Activated CD4-positive, CD25-positive, alpha-beta regulatory T cell treated with anti-CD3 and anti-CD28 coated beads, Interleukin-2, amount 50 U/mL, for 24 hours (primary cell): ENCODE measurements around the gene TBKBP1.

Source experiments
- ATAC-seq, 2 donors: fragments of 150-1000 bp; cut with Tn5 transposase; one replicate each; pipeline ENCODE4 v1.10.0; 2021; ENCODE audit warnings: mild to moderate bottlenecking in 1 of 2, moderate library complexity in 1 of 2

TBKBP1 gene, protein sequence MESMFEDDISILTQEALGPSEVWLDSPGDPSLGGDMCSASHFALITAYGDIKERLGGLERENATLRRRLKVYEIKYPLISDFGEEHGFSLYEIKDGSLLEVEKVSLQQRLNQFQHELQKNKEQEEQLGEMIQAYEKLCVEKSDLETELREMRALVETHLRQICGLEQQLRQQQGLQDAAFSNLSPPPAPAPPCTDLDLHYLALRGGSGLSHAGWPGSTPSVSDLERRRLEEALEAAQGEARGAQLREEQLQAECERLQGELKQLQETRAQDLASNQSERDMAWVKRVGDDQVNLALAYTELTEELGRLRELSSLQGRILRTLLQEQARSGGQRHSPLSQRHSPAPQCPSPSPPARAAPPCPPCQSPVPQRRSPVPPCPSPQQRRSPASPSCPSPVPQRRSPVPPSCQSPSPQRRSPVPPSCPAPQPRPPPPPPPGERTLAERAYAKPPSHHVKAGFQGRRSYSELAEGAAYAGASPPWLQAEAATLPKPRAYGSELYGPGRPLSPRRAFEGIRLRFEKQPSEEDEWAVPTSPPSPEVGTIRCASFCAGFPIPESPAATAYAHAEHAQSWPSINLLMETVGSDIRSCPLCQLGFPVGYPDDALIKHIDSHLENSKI

GRCh38 chr17:47693731-47694580 is at the start of gene TBKBP1:
Gene TBKBP1, plus strand, starts transcription at chr17:47694161. Its CDS starts 1,952 bp downstream, at chr17:47696113.
- ATAC-seq: peak; percentile 34 to 37

DNA sequence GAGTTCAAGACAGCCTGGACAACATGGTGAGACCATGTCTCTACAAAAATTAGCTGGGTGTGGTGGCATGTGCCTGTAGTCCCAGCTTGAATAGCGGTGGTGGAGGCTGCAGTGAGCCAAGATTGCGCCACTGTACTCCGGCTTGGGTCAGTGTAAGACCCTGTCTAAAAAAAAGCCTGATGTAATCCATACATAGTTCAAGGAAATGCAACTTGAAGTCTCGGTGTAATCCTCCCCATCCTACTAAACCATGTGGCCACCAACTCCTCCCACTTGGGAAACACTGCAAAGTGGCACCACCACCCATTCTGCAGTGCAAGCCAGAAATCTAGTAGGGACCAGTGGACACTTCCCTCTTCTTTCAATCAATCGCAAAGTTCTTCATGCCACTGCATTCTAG is 49.6 kb upstream of the TBKBP1 start:
- no peak for ATAC-seq

- ATAC-seq: peak; percentile 84 to 89
Measured at GRCh38 chr17:47649153-47649971, 44.6 kb upstream of the TBKBP1 start, which contains the start of gene KPNB1. Gene KPNB1, plus strand, starts transcription at chr17:47649919. Its CDS starts 326 bp downstream, at chr17:47650245.

DNA sequence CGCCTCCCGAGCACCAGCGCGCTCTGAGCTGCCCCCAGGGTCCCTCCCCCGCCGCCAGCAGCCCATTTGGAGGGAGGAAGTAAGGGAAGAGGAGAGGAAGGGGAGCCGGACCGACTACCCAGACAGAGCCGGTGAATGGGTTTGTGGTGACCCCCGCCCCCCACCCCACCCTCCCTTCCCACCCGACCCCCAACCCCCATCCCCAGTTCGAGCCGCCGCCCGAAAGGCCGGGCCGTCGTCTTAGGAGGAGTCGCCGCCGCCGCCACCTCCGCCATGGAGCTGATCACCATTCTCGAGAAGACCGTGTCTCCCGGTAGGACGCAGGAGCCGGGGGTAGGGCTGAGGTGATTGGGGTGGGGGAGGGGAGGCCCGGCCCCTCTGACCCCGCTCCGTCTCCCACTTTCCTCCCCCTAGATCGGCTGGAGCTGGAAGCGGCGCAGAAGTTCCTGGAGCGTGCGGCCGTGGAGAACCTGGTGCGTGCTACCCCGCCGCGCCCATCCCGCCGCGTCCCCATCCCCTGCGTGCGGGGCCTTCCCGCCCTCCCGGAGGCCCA is 43.9 kb upstream of the TBKBP1 start:
- ATAC-seq: peak; percentile 2 to 4

DNA sequence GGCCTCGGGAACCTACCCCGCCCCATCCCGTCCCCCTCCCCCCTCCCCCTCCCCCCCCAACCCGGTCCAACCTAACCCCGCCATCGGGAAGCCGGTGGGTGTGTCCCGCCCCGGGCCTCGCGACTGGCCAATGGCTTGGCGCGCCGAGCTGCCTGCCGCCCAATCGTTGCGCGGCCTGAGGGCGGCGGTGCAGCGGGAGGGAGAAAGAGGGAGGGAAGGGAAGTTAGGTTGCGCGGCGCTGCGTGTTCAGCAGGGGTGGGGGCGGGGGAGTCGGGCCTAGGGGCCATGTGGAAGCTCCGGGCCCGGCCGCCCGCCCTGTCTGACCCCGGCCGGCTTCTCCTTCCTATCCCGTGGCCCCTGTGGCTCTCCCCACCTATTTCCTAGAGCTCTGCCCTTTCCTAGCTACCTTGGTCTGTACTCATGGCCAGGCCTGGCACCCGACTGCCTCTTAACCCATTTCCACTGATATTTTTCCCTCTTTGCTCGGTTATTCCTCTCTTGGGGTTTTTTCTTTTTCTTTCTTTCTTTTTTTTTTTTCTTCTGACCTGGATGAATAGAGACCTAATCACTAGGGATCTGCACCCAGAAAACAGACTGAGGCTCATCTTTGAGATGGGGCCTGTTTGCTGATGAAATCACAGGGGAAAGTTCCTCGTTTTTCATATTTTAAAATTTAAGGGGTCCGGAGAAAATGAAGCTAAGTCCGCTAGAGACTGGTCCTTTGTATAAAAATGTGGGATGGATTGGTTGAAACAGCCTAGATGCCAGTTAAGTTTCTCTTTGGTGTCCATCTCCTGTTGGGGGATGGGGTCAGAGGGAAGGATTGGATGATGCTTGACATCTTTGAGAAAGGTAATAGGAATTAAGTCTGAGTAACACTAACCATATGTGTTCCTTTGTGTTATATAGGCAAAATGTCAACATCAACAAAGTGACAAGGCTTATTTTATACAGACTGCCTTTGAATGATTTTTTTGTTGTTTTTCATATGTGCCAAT is 43.1 kb upstream of the TBKBP1 start:
- peak; percentile 51 to 56 for ATAC-seq

DNA sequence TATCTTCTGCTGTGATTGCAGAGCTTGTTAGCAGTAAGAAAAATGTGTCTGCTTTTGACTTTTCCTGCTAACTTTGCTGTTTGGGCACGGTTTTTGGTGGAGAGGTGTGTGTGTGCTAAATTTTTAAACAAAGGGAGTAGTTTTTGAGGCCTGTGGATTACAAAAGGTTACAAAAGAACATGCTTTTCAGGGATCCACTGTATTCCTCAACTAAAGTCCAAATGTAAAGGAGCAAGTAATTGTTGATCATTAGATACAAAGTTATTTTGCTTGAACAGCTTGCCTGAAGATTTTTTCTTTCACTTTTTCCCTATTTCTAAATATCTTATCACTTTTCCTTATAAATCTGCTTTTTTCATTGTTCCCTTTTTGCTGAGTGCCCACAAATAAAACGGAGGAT is 42.3 kb upstream of the TBKBP1 start:
- no peak for ATAC-seq

- no peak for ATAC-seq
Measured at GRCh38 chr17:47652570-47652969, 41.4 kb upstream of the TBKBP1 start.

DNA sequence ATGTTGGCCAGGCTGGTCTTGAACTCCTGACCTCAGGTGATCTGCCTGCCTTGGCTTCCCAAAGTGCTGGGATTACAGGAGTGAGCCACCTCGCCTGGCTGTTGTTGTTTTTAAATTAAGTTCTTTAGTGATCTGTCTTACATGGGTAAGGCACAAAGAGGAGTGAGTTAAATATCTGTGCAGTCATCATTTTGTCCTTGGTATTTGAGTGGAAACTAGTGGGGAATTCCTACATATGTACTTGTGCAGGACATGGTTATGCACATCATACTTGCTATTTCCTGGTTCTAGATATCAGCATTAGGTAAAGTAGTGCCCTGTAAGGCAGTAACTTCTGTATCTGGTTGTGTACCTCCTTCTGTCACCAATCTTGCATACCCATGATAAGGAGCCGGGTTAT is 40.5 kb upstream of the TBKBP1 start:
- ATAC-seq: no peak

GRCh38 chr17:47654991-47655390 is 39.0 kb upstream of the TBKBP1 start:
- no peak for ATAC-seq

DNA sequence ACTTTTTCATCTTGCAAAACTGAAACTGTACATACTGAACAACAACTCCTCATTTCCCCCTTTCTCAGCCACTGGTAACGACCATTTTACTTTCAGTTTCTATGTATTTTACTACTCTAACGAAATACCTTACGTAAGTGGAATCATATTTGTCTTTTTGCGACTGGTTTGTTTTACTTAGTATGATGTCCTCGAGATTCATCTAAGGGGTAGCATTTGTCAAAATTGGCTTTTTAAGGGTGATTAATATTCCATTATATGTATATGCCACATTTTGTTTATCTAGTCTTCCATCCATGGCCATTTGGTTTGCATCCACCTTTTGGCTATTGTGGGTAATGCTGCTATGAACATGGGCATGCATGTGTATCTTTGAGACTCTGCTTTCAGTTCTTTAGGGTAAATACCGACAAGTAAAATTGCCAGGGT is 33.9 kb upstream of the TBKBP1 start:
- ATAC-seq: peak; percentile 83 to 86

- peak; percentile 58 to 62 for ATAC-seq
Measured at GRCh38 chr17:47663912-47664623, 29.9 kb upstream of the TBKBP1 start.

- ATAC-seq: no peak
Measured at GRCh38 chr17:47664624-47664941, 29.4 kb upstream of the TBKBP1 start.

DNA sequence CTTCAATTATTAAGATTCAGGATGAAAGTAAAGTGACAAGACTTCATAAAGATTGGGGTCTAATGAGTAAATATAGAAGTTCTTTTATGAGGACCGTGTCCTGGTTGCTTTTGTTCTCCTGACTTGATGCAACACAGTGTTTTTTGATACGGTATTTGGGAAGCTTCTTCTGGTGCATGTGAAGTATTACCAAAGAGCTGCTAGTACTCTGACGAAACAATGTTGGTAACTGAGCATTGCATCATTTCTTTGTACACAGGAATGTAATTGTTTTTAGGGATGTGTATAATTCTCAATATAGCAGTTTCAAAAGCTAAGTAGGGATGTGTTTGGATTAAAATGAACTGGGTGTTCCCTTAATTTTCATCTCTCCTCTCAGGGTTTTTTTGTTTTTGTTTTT is 28.3 kb upstream of the TBKBP1 start:
- ATAC-seq: no peak

GRCh38 chr17:47669081-47669480 is 24.9 kb upstream of the TBKBP1 start:
- ATAC-seq: no peak

GRCh38 chr17:47670064-47670463 is 23.9 kb upstream of the TBKBP1 start:
- peak; percentile 69 to 79 for ATAC-seq

DNA sequence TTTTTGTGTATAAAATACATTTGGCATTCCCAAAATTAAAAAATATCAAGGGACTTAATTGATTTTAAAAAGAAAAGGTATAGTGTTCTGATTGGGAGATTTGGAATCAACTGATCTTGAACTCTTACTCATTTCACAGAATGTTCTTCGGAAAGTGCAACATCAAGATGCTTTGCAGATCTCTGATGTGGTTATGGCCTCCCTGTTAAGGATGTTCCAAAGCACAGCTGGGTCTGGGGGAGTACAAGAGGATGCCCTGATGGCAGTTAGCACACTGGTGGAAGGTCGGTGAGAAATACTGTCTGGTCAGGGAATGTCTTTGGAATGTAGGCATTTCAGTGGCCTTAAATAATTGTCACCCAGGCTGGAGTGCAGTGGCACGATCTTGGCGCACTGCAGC is 19.5 kb upstream of the TBKBP1 start:
- ATAC-seq: no peak

GRCh38 chr17:47675380-47676198 is 18.4 kb upstream of the TBKBP1 start:
- ATAC-seq: peak in 1 of 2 donors; percentile 13

DNA sequence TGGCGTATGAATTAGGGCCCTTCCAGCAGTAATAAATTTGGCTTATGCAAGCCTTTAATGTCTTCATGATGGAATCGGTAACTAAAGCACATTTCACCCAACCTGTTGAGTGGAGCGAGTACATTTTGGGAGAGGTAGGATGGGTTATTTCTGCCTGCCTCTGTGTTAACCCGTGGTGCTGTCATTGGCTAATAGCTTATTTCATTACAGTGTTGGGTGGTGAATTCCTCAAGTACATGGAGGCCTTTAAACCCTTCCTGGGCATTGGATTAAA is 17.8 kb upstream of the TBKBP1 start:
- no peak for ATAC-seq

- no peak for ATAC-seq
Measured at GRCh38 chr17:47676510-47677165, 17.3 kb upstream of the TBKBP1 start.
